ENCODE results near the gene POLR2J. TPM values are rescaled to one million over a fixed set of nuclear protein-coding genes. Genes with fewer than 3 reads are reported as not detected.

The POLR2J gene
- total RNA-seq, 4 donors from 2014 or later, result 9.6 to 24.0 (median 18.9) TPM

- no peaks in the 10 kb centered on the region for H3K27me3 ChIP-seq
- H3K36me3 ChIP-seq, result no peaks in the 10 kb centered on the region
- WGBS, 2 donors, result 0 to 2% methylated on average over 21 to 34 of the region's 90 CpGs
- H3K9me3 ChIP-seq, result no peaks in the 10 kb centered on the region
- DNase-seq (ENCODE audit: low spot score in 2 of 2), result peak; percentile 50 to 64
- H3K27ac ChIP-seq, result peak within 1 kb of the TSS; percentile 40 to 92 (median 74)
- TF ChIP-seq POLR2A (IDR thresholded peaks at IDR 0.05), result no peak
- TF ChIP-seq, protein P1, sequence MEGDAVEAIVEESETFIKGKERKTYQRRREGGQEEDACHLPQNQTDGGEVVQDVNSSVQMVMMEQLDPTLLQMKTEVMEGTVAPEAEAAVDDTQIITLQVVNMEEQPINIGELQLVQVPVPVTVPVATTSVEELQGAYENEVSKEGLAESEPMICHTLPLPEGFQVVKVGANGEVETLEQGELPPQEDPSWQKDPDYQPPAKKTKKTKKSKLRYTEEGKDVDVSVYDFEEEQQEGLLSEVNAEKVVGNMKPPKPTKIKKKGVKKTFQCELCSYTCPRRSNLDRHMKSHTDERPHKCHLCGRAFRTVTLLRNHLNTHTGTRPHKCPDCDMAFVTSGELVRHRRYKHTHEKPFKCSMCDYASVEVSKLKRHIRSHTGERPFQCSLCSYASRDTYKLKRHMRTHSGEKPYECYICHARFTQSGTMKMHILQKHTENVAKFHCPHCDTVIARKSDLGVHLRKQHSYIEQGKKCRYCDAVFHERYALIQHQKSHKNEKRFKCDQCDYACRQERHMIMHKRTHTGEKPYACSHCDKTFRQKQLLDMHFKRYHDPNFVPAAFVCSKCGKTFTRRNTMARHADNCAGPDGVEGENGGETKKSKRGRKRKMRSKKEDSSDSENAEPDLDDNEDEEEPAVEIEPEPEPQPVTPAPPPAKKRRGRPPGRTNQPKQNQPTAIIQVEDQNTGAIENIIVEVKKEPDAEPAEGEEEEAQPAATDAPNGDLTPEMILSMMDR (IDR thresholded peaks at IDR 0.05), result no peak
- no peak for TF ChIP-seq EP300 (IDR thresholded peaks at IDR 0.05)
- peaks cover 0 to 30% (median 10%) of the 10 kb centered on the region in 4 donors for H3K4me1 ChIP-seq
- H3K4me3 ChIP-seq, result peak within 1 kb of the TSS; percentile 58 to 96 (median 82)
Observed at GRCh38 chr7:102433219-102434038, 45.3 kb downstream of the POLR2J start, which contains the start of gene ORAI2. ORAI2 (plus strand) TSS chr7:102433575; CDS start chr7:102438957, 5,382 bp downstream.

- 31 to 45% methylated on average over 16 to 22 of the region's 27 CpGs for WGBS, 2 donors
- Histone ChIP-seq H3K4me3 (peak overlapping the region; percentile 58 to 96 (median 73)), H3K36me3 (peaks cover 0 to 5% (median 0%) of the 10 kb centered on the region in 3 donors), H3K9me3 (no peaks in the 10 kb centered on the region), H3K27ac (peak overlapping the region; percentile 40 to 92 (median 74)), H3K4me1 (peaks cover 0 to 30% (median 10%) of the 10 kb centered on the region in 4 donors), H3K27me3 (no peaks in the 10 kb centered on the region)
- TF ChIP-seq POLR2A (IDR thresholded peaks at IDR 0.05), result no peak
- TF ChIP-seq, protein P1 (IDR thresholded peaks at IDR 0.05), result no peak
- no peak for TF ChIP-seq EP300 (IDR thresholded peaks at IDR 0.05)
- no peak for DNase-seq (ENCODE audit: low spot score in 2 of 2)
Observed at GRCh38 chr7:102432442-102433218, 46.1 kb downstream of the POLR2J start.

GRCh38 chr7:102431617-102432298 lies 47.0 kb downstream of the POLR2J start:
- DNase-seq (ENCODE audit: low spot score in 2 of 2), result no peak
- Histone ChIP-seq H3K9me3 (no peaks in the 10 kb centered on the region), H3K4me3 (no peak overlapping the region), H3K27me3 (no peaks in the 10 kb centered on the region), H3K36me3 (peaks cover 0 to 13% (median 0%) of the 10 kb centered on the region in 3 donors), H3K27ac (peak overlapping the region in 2 of 4 donors; percentile 59 to 92), H3K4me1 (peaks cover 0 to 30% (median 10%) of the 10 kb centered on the region in 4 donors)
- WGBS, 2 donors, result 47 to 52% methylated on average over 17 of the region's 17 CpGs
- TF ChIP-seq EP300 (IDR thresholded peaks at IDR 0.05) (no peak), POLR2A (IDR thresholded peaks at IDR 0.05) (no peak)
- TF ChIP-seq, protein P1 (IDR thresholded peaks at IDR 0.05), result no peak

- peaks cover 0 to 28% (median 15%) of the 10 kb centered on the region in 4 donors for H3K4me1 ChIP-seq
- H3K36me3 ChIP-seq, result peaks cover 0 to 38% (median 0%) of the 10 kb centered on the region in 3 donors
- no peaks in the 10 kb centered on the region for H3K9me3 ChIP-seq
- no peak overlapping the region for H3K4me3 ChIP-seq
- no peaks in the 10 kb centered on the region for H3K27me3 ChIP-seq
- H3K27ac ChIP-seq, result no peak overlapping the region
- WGBS, 2 donors, result 91% methylated on average over 10 of the region's 10 CpGs
- TF ChIP-seq POLR2A (IDR thresholded peaks at IDR 0.05), result no peak
- no peak for DNase-seq (ENCODE audit: low spot score in 2 of 2)
Observed at GRCh38 chr7:102429141-102429899, 49.4 kb downstream of the POLR2J start.
